HCT116 (cell line): ENCODE measurements around the gene TBX4. TPM values are rescaled to one million over a fixed set of nuclear protein-coding genes. Genes with fewer than 3 reads are reported as not detected.

Experiments
- ATAC-seq: fragments of 200-7000 bp; cut with Tn5 transposase; 2 replicates; pipeline ENCODE4 v1.9.1; 2020; ENCODE audit warnings: mild to moderate bottlenecking, moderate library complexity
- BruUV-seq: library from RNA; stranded (reverse); fragments of 400-500 nt; replicated peaks from 2 replicates; lab custom pipeline; 2021; lab: Mats Ljungman, UMichigan
- CTCF ChIA-PET: fragments of 300-600 bp; sonication (Branson Sonifier 250); formaldehyde crosslinking; loops from one replicate; lab custom pipeline; 2021; ENCODE audit warnings: antibody characterized with exemption; lab: Charles Lee
- POLR2A ChIA-PET: fragments of 300-600, 350-600 bp; sonication (Branson Sonifier 250); formaldehyde crosslinking; loops from one replicate; lab custom pipeline; 2021; ENCODE audit warnings: antibody characterized with exemption; lab: Charles Lee
- RAD21 ChIA-PET, 2 experiments: fragments of 300-600 bp; sonication (Branson Sonifier 250); formaldehyde crosslinking; loops; one replicate each; lab custom pipeline; 2023; ENCODE audit warnings: low total read pairs in 2 of 2; ENCODE audit not compliant: uncharacterized antibody in 2 of 2, unreplicated experiment in 2 of 2, low non-redundant PET in 1 of 2; lab: Charles Lee
- DNase-seq: peaks from one replicate; pipeline ENCODE4 v3.0.0-alpha.2; 2010; ENCODE audit warnings: low read depth, low spot score
- H2AFZ ChIP-seq: fragments of 200-600 bp; shearing (Covaris generic), sonication (generic); 2 replicates; pipeline ENCODE4 v1.6.1; 2017; ENCODE audit warnings: low read depth, mixed run types, mixed read lengths, antibody characterized with exemption, low read length; ENCODE audit not compliant: poor library complexity, severe bottlenecking
- H3K27ac ChIP-seq: 2 replicates; pipeline ENCODE4 v1.5.1; 2012; ENCODE audit warnings: low read depth, low read length
- H3K27me3 ChIP-seq: fragments of 200-600 bp; sonication (generic); 2 replicates; pipeline ENCODE4 v1.6.1; 2016; ENCODE audit warnings: mixed run types, low read length, mixed read lengths; ENCODE audit not compliant: insufficient read depth
- H3K36me3 ChIP-seq, 2 experiments: fragments of 200-500 bp in 1 of 2; fragments of 200-600 bp in 1 of 2; sonication (Bioruptor generic) in 1 of 2; sonication (generic) in 1 of 2; 2 replicates each; pipeline versions ENCODE4 v1.5.1 to v1.6.1; 2014 to 2016; ENCODE audit warnings: low read length in 2 of 2, inconsistent platforms in 1 of 2, mixed read lengths in 1 of 2, mixed run types in 1 of 2; ENCODE audit not compliant: insufficient read depth in 2 of 2, control insufficient read depth in 1 of 2
- H3K4me1 ChIP-seq, 2 experiments: fragments of 200-600 bp in 1 of 2; sonication (generic) in 1 of 2; 2 replicates each; pipeline versions ENCODE4 v1.5.1 to v1.6.1; 2012 to 2017; ENCODE audit warnings: low read length in 2 of 2, inconsistent platforms in 1 of 2, mild to moderate bottlenecking in 1 of 2, mixed read lengths in 1 of 2, mixed run types in 1 of 2, moderate library complexity in 1 of 2; ENCODE audit not compliant: insufficient read depth in 2 of 2, control insufficient read depth in 1 of 2
- H3K4me2 ChIP-seq: fragments of 200-600 bp; sonication (generic); 2 replicates; pipeline ENCODE4 v1.6.1; 2017; ENCODE audit warnings: mixed run types, low read length, mixed read lengths
- H3K4me3 ChIP-seq, 2 experiments: fragments of 200-600 bp in 1 of 2; sonication (generic) in 1 of 2; replicated peaks in 1 of 2; 2 replicates each; pipeline ENCODE4 v1.5.1; 2011 to 2016; ENCODE audit warnings: low read length in 2 of 2, control low read depth in 1 of 2, low read depth in 1 of 2, mild to moderate bottlenecking in 1 of 2, mixed read lengths in 1 of 2, mixed run types in 1 of 2
- H3K79me2 ChIP-seq: fragments of 200-600 bp; sonication (generic); 2 replicates; pipeline ENCODE4 v1.6.1; 2017; ENCODE audit warnings: mild to moderate bottlenecking, mixed run types, low read length, moderate library complexity, mixed read lengths; ENCODE audit not compliant: insufficient read depth
- H3K9ac ChIP-seq: fragments of 200-600 bp; sonication (generic); 2 replicates; pipeline ENCODE4 v1.6.1; 2016; ENCODE audit warnings: low read length, mixed read lengths
- H3K9me2 ChIP-seq: fragments of 200-600 bp; sonication (generic), shearing (Covaris generic); 2 replicates; pipeline ENCODE4 v1.6.1; 2017; ENCODE audit warnings: mixed run types, mild to moderate bottlenecking, moderate library complexity; ENCODE audit not compliant: insufficient read depth
- H3K9me3 ChIP-seq, 2 experiments: fragments of 200-500 bp in 1 of 2; fragments of 200-600 bp in 1 of 2; sonication (Bioruptor generic) in 1 of 2; sonication (generic) in 1 of 2; 2 replicates each; pipeline ENCODE4 v1.6.1; 2014 to 2017; ENCODE audit warnings: low read length in 2 of 2, mixed read lengths in 2 of 2, inconsistent platforms in 1 of 2, low read depth in 1 of 2, mild to moderate bottlenecking in 1 of 2, mixed run types in 1 of 2, moderate library complexity in 1 of 2; ENCODE audit not compliant: control insufficient read depth in 1 of 2, insufficient read depth in 1 of 2
- H4K20me1 ChIP-seq: fragments of 200-600 bp; sonication (generic), shearing (Covaris generic); 2 replicates; pipeline ENCODE4 v1.6.1; 2017; ENCODE audit warnings: mixed run types, mild to moderate bottlenecking, moderate library complexity; ENCODE audit not compliant: insufficient read depth
- CBX3 ChIP-seq: IDR thresholded peaks from 2 replicates; pipeline ENCODE4 v1.6.1; 2012; ENCODE audit warnings: low read depth
- CEBPB ChIP-seq: IDR thresholded peaks from 2 replicates; pipeline ENCODE4 v1.6.1; 2012; ENCODE audit warnings: low read depth
- EGR1 ChIP-seq: IDR thresholded peaks from 2 replicates; pipeline ENCODE4 v1.6.1; 2012; ENCODE audit warnings: low read depth
- ELF1 ChIP-seq: IDR thresholded peaks from 2 replicates; pipeline ENCODE4 v1.6.1; 2012; ENCODE audit warnings: low read depth, borderline replicate concordance
- EZH2 ChIP-seq: fragments of 200-600 bp; sonication (generic); IDR thresholded peaks from 2 replicates; pipeline ENCODE4 v1.6.1; 2017; ENCODE audit warnings: antibody characterized with exemption, mixed run types
- EZH2phosphoT487 ChIP-seq: fragments of 200-600 bp; IDR thresholded peaks from 2 replicates; pipeline ENCODE4 v1.6.1; 2018; ENCODE audit warnings: antibody characterized with exemption, borderline replicate concordance
- FOSL1 ChIP-seq: IDR thresholded peaks from 2 replicates; pipeline ENCODE4 v1.6.1; 2012; ENCODE audit warnings: low read depth
- JUND ChIP-seq: IDR thresholded peaks from 2 replicates; pipeline ENCODE4 v1.6.1; 2012
- POLR2A ChIP-seq: IDR thresholded peaks from 2 replicates; pipeline ENCODE4 v1.7.0; 2011; ENCODE audit warnings: borderline replicate concordance; ENCODE audit not compliant: insufficient read depth, insufficient read length; ENCODE audit errors: extremely low read depth
- POLR2AphosphoS5 ChIP-seq: IDR thresholded peaks from 2 replicates; pipeline ENCODE4 v1.6.1; 2011; ENCODE audit warnings: mild to moderate bottlenecking, low read depth, low read length, moderate library complexity
- RAD21 ChIP-seq: IDR thresholded peaks from 2 replicates; pipeline ENCODE4 v1.6.1; 2012; ENCODE audit warnings: low read depth, mild to moderate bottlenecking
- SP1 ChIP-seq: IDR thresholded peaks from 2 replicates; pipeline ENCODE4 v1.6.1; 2012; ENCODE audit warnings: low read depth
- SRF ChIP-seq: IDR thresholded peaks from 2 replicates; pipeline ENCODE4 v1.6.1; 2012; ENCODE audit warnings: low read depth
- YY1 ChIP-seq: IDR thresholded peaks from 2 replicates; pipeline ENCODE4 v1.6.1; 2011; ENCODE audit warnings: low read length, low read depth, moderate library complexity, mild to moderate bottlenecking; ENCODE audit not compliant: insufficient replicate concordance; ENCODE audit errors: extremely low read depth
- ZFX ChIP-seq: fragments of 450-650 bp; IDR thresholded peaks from 2 replicates; pipeline ENCODE4 v1.6.1; 2017
- ZNF274 ChIP-seq: fragments of 200-500 bp; sonication (Bioruptor generic); IDR thresholded peaks from 2 replicates; pipeline ENCODE4 v1.6.1; 2014; ENCODE audit warnings: mild to moderate bottlenecking, low read depth, low read length, inconsistent platforms
- intact Hi-C: fragments of 100-400 bp; cut with micrococcal nuclease; formaldehyde crosslinking; loops from 2 replicates; pipeline ENCODE4 v1.10.0; 2022
- total RNA-seq: library from RNA; stranded (reverse); gene quantifications from one replicate; pipeline ENCODE4 v1.2.1, GENCODE V29; 2021; ENCODE audit not compliant: unreplicated experiment
- TF ChIP-seq, protein P1 (sequence below), 3 experiments: fragments of 200-600 bp in 1 of 3; sonication (generic) in 1 of 3; IDR thresholded peaks in 2 of 3; conservative IDR thresholded peaks in 1 of 3; 2 replicates each; pipeline ENCODE4 v1.5.1; 2012 to 2017; ENCODE audit warnings: low read depth in 2 of 3, low read length in 2 of 3, antibody characterized with exemption in 1 of 3, borderline replicate concordance in 1 of 3, control low read depth in 1 of 3, mild to moderate bottlenecking in 1 of 3, mixed read lengths in 1 of 3, mixed run types in 1 of 3, moderate library complexity in 1 of 3; ENCODE audit not compliant: insufficient read depth in 1 of 3
- TF ChIP-seq, protein P2 (sequence below): IDR thresholded peaks from 2 replicates; pipeline ENCODE4 v1.6.1; 2012
- TF ChIP-seq, protein P3 (sequence below): IDR thresholded peaks from 2 replicates; pipeline ENCODE4 v1.6.1; 2012
- TF ChIP-seq, protein P4 (sequence below): IDR thresholded peaks from 2 replicates; pipeline ENCODE4 v1.6.1; 2011; ENCODE audit warnings: mild to moderate bottlenecking, low read length, moderate library complexity; ENCODE audit not compliant: insufficient replicate concordance; ENCODE audit errors: extremely low read depth

The TBX4 gene
- total RNA-seq, 1 experiment from 2014 or later, result 0.27 TPM

DNA sequence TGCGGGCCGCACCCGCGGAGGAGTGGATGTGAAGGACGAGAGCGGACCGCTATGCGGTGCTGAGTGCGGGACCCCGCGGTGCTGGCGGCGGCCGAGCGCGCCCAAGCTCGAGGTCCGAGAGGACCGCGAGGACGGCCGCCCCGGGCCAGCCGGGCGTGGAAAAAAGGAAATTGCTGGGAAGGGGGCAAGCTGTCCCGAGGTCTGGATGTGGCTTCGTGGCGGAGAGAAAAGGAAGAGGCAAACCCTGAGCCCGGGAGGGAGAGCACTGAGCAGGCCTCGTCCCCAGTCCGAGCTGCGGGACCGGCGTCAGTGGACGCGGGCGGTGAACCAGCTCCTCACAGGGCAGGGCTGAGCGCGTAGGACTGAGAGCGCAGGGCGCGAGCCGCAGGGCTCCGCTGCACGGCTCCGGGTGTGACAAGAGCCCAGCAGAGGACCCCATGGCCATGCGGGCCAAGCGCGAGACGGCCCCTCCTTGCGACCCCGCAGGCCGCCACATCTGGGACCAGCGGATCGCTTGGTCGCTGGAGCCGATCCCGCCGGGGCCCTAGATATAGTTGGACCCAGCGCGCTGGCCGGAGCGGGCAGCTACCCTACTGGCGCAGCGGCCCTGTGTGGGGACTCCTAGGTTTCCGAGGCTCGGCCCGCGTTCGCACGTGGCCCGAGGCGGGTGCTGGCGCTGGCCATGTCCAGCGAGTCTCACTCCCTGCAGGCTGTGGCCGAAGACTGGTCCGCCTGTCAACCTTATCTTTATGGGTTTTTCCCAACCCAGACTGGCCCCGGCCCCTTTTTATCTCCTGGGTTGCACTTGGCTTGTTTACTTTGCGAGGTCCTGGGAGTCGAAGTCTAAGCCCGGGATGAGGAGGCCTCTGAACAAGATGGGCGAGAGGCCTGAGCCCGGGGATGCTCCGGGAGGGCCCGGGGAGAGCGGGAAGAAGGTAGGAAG, 2.4 kb downstream of the TBX4 start:
- H3K79me2 ChIP-seq, result no peaks in the 10 kb centered on the region
- H3K9me3 ChIP-seq, result no peaks in the 10 kb centered on the region
- no peak overlapping the region for H2AFZ ChIP-seq
- intact Hi-C loops, result no loop called here
- no peaks in the 10 kb centered on the region for H3K36me3 ChIP-seq
- TF ChIP-seq ELF1 (no peak), ZFX (no peak), JUND (no peak), POLR2AphosphoS5 (no peak), ZNF274 (no peak), SP1 (no peak), EZH2 (no peak), EZH2phosphoT487 (no peak), FOSL1 (no peak), RAD21 (no peak), EGR1 (no peak), SRF (no peak), YY1 (no peak), CEBPB (no peak), CBX3 (no peak), POLR2A (no peak)
- TF ChIP-seq, protein P1, sequence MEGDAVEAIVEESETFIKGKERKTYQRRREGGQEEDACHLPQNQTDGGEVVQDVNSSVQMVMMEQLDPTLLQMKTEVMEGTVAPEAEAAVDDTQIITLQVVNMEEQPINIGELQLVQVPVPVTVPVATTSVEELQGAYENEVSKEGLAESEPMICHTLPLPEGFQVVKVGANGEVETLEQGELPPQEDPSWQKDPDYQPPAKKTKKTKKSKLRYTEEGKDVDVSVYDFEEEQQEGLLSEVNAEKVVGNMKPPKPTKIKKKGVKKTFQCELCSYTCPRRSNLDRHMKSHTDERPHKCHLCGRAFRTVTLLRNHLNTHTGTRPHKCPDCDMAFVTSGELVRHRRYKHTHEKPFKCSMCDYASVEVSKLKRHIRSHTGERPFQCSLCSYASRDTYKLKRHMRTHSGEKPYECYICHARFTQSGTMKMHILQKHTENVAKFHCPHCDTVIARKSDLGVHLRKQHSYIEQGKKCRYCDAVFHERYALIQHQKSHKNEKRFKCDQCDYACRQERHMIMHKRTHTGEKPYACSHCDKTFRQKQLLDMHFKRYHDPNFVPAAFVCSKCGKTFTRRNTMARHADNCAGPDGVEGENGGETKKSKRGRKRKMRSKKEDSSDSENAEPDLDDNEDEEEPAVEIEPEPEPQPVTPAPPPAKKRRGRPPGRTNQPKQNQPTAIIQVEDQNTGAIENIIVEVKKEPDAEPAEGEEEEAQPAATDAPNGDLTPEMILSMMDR (IDR thresholded peaks at IDR 0.05 in 2 of 3, conservative IDR thresholded peaks at IDR 0.05 in 1 of 3; ENCODE audit: borderline replicate concordance in 1 of 3, insufficient read depth in 1 of 3, low read depth in 2 of 3, low read length in 2 of 3), result no peak
- TF ChIP-seq, protein P2, sequence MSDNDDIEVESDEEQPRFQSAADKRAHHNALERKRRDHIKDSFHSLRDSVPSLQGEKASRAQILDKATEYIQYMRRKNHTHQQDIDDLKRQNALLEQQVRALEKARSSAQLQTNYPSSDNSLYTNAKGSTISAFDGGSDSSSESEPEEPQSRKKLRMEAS, result no peak
- TF ChIP-seq, protein P3, sequence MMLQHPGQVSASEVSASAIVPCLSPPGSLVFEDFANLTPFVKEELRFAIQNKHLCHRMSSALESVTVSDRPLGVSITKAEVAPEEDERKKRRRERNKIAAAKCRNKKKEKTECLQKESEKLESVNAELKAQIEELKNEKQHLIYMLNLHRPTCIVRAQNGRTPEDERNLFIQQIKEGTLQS, result no peak
- TF ChIP-seq, protein P4, sequence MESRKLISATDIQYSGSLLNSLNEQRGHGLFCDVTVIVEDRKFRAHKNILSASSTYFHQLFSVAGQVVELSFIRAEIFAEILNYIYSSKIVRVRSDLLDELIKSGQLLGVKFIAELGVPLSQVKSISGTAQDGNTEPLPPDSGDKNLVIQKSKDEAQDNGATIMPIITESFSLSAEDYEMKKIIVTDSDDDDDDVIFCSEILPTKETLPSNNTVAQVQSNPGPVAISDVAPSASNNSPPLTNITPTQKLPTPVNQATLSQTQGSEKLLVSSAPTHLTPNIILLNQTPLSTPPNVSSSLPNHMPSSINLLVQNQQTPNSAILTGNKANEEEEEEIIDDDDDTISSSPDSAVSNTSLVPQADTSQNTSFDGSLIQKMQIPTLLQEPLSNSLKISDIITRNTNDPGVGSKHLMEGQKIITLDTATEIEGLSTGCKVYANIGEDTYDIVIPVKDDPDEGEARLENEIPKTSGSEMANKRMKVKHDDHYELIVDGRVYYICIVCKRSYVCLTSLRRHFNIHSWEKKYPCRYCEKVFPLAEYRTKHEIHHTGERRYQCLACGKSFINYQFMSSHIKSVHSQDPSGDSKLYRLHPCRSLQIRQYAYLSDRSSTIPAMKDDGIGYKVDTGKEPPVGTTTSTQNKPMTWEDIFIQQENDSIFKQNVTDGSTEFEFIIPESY, result no peak
- H3K4me3 ChIP-seq, result no peak overlapping the region
- H3K9ac ChIP-seq, result no peak overlapping the region
- H3K9me2 ChIP-seq, result no peaks in the 10 kb centered on the region
- BruUV-seq, result no TSS peak
- ATAC-seq (no peak), DNase-seq (no peak)
- RAD21 ChIA-PET, result no interaction called here
- H3K4me1 ChIP-seq, result no peaks in the 10 kb centered on the region
- POLR2A ChIA-PET, result no interaction called here
- no peaks in the 10 kb centered on the region for H4K20me1 ChIP-seq
- CTCF ChIA-PET, result no interaction called here
- H3K4me2 ChIP-seq, result no peak overlapping the region
- H3K27me3 ChIP-seq, result no peaks in the 10 kb centered on the region
- H3K27ac ChIP-seq, result no peak overlapping the region
